ENCODE measurements around the gene OR2T3. TPM values are rescaled to one million over a fixed set of nuclear protein-coding genes. Genes with fewer than 3 reads are reported as not detected.
"Not testable (repeated sequence)": the region's sequence is repeated elsewhere in the genome, so short reads cannot be mapped to it uniquely, and the experiment has no call there.

OR2T3 gene
- total and polyA plus RNA-seq, 2 of the 13 experiments (the other 11 are each of a cell fraction or from before 2014, with no cell fraction given), result not detected

DNA sequence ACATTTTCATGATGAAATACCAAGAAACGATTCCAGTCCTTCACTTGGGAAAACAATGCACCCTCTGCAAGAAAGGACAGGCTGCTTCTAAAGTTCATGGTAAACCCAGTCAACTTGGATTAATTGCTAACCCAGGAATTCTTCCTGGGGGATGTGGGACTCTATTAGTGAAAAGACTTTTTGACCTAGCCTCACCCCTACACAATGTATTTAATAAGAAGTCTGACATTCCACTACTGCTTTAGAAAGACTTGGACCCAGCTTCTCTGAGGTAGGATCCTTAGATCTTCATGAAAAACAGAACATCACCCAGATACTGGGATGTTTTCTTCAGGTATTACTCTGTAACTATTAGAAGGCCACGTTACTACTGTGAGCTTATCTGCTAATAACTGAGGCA lies 27.8 kb upstream of the OR2T3 start, which contains the start of gene OR2T2:
OR2T2 (plus strand) TSS at position 239 of the 400 bp plus-strand sequence. CDS start 7,161 bp downstream, outside the sequence.
- BruUV-seq (replicated peaks); H3K9me3 ChIP-seq (ENCODE audit: low read length); CTCF ChIA-PET (ENCODE audit: low intra/inter-chr PET ratio, low total read pairs); H3K27me3 ChIP-seq (ENCODE audit: control insufficient read depth in 1 of 2, insufficient read depth in 2 of 2, low read length in 2 of 2); H2AFZ ChIP-seq (ENCODE audit: low read length); DNase-seq (ENCODE audit: low spot score); H3K4me1 ChIP-seq (ENCODE audit: insufficient read depth, low read length); ATAC-seq; H4K20me1 ChIP-seq (ENCODE audit: insufficient read depth, low read length); H3K9ac ChIP-seq (ENCODE audit: insufficient read depth, low read depth, low read length); intact Hi-C loops (cut with micrococcal nuclease; ENCODE audit: unreplicated experiment); H3K36me3 ChIP-seq (replicated peaks in 1 of 2; ENCODE audit: control insufficient read depth in 1 of 2, insufficient read depth in 2 of 2, low read length in 2 of 2); H3K27ac ChIP-seq (ENCODE audit: extremely low read length, insufficient read depth, low read length); in situ Hi-C loops (cut with HindIII; ENCODE audit: extremely low pct_ligation_motif_present, low pct_unique_long_range_greater_than_20kb); H3K4me3 ChIP-seq (replicated peaks in 1 of 3; ENCODE audit: insufficient read depth in 1 of 3, low read depth in 2 of 3, low read length in 3 of 3); FAIRE-seq; H3K79me2 ChIP-seq (ENCODE audit: insufficient read depth, low read length); POLR2A ChIA-PET; H3K4me2 ChIP-seq (ENCODE audit: low read depth, low read length): not testable (repeated sequence)
- WGBS (ENCODE audit: low lambda C conversion rate), result 21% methylated on average over 1 of the region's 2 CpGs

DNA sequence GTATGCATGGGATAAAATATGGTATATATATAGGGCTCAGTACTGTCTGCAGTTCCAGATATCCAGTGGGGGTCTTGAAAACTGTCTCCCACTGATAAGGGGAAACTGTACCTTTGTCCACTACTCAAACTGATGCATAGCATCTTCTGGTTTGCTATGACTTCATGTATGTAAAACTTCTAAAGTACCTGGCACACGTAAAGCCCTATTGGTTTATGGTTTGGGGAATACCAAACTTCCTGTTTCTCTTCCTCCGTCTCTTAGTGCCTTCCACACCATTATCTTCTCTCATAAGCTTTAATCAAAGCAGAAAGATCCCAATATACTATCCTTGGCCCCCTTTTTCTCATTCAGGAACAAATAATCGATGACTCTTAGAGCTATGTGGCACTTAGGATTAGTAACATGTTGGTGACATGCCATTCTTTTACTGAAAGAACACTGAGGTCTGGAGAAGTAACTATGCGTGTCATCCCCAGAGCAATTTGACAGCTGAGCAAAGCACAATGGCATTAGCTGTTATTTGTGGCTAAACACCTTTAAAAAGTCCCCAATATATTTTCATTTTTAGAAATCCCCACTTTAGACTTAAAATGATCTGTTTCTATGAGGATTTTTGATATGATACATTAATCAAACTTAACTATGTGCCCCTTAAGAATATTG lies 24.6 kb upstream of the OR2T3 start:
- ATAC-seq; H3K9me3 ChIP-seq (ENCODE audit: low read length); H3K79me2 ChIP-seq (ENCODE audit: insufficient read depth, low read length); H3K9ac ChIP-seq (ENCODE audit: insufficient read depth, low read depth, low read length); H2AFZ ChIP-seq (ENCODE audit: low read length); H3K4me2 ChIP-seq (ENCODE audit: low read depth, low read length); POLR2A ChIA-PET; FAIRE-seq; H3K27ac ChIP-seq (ENCODE audit: extremely low read length, insufficient read depth, low read length); BruUV-seq (replicated peaks); H3K36me3 ChIP-seq (replicated peaks in 1 of 2; ENCODE audit: control insufficient read depth in 1 of 2, insufficient read depth in 2 of 2, low read length in 2 of 2); H4K20me1 ChIP-seq (ENCODE audit: insufficient read depth, low read length); H3K4me1 ChIP-seq (ENCODE audit: insufficient read depth, low read length); H3K4me3 ChIP-seq (replicated peaks in 1 of 3; ENCODE audit: insufficient read depth in 1 of 3, low read depth in 2 of 3, low read length in 3 of 3); DNase-seq (ENCODE audit: low spot score); in situ Hi-C loops (cut with HindIII; ENCODE audit: extremely low pct_ligation_motif_present, low pct_unique_long_range_greater_than_20kb); intact Hi-C loops (cut with micrococcal nuclease; ENCODE audit: unreplicated experiment); H3K27me3 ChIP-seq (ENCODE audit: control insufficient read depth in 1 of 2, insufficient read depth in 2 of 2, low read length in 2 of 2); CTCF ChIA-PET (ENCODE audit: low intra/inter-chr PET ratio, low total read pairs): not testable (repeated sequence)
- WGBS (ENCODE audit: low lambda C conversion rate), result no CpG with 5 or more reads among the region's 4 CpGs

DNA sequence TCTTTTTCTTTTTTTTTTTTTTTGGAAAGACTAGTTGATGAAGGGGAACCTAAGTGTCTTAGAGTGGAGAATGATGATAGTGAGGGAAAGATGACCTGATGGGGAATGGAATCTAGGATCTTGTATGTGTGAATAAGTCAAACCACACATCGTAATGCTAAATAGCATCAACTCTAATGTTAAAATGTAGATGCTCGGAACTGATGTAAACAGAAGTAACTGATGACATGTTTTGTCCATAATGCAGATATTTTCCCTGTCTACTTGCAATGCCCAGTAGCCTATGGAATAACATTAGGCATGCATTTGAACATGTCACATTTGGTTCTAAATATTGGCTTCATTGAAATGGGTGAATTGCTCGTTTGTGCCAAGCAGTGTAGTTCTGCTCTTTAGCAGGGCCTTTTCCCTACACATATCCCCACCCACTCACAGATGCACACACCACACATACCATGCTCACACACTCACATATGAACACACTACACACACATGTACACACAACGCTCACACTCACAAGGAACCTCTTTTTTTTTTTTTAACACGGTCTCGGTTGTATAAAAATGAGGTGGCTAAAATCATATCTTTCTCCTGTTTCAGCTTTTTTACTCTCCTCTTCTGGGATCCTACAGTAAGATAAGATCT lies 23.2 kb upstream of the OR2T3 start:
- CTCF ChIA-PET (ENCODE audit: low intra/inter-chr PET ratio, low total read pairs); FAIRE-seq; in situ Hi-C loops (cut with HindIII; ENCODE audit: extremely low pct_ligation_motif_present, low pct_unique_long_range_greater_than_20kb); H4K20me1 ChIP-seq (ENCODE audit: insufficient read depth, low read length); H3K4me2 ChIP-seq (ENCODE audit: low read depth, low read length); H3K36me3 ChIP-seq (replicated peaks in 1 of 2; ENCODE audit: control insufficient read depth in 1 of 2, insufficient read depth in 2 of 2, low read length in 2 of 2); intact Hi-C loops (cut with micrococcal nuclease; ENCODE audit: unreplicated experiment); H3K9ac ChIP-seq (ENCODE audit: insufficient read depth, low read depth, low read length); ATAC-seq; H3K27me3 ChIP-seq (ENCODE audit: control insufficient read depth in 1 of 2, insufficient read depth in 2 of 2, low read length in 2 of 2); POLR2A ChIA-PET; BruUV-seq (replicated peaks); H3K79me2 ChIP-seq (ENCODE audit: insufficient read depth, low read length); DNase-seq (ENCODE audit: low spot score); H3K4me1 ChIP-seq (ENCODE audit: insufficient read depth, low read length); H2AFZ ChIP-seq (ENCODE audit: low read length); H3K27ac ChIP-seq (ENCODE audit: extremely low read length, insufficient read depth, low read length); H3K4me3 ChIP-seq (replicated peaks in 1 of 3; ENCODE audit: insufficient read depth in 1 of 3, low read depth in 2 of 3, low read length in 3 of 3); H3K9me3 ChIP-seq (ENCODE audit: low read length): not testable (repeated sequence)
- 22% methylated on average over 5 of the region's 6 CpGs for WGBS (ENCODE audit: low lambda C conversion rate)

DNA sequence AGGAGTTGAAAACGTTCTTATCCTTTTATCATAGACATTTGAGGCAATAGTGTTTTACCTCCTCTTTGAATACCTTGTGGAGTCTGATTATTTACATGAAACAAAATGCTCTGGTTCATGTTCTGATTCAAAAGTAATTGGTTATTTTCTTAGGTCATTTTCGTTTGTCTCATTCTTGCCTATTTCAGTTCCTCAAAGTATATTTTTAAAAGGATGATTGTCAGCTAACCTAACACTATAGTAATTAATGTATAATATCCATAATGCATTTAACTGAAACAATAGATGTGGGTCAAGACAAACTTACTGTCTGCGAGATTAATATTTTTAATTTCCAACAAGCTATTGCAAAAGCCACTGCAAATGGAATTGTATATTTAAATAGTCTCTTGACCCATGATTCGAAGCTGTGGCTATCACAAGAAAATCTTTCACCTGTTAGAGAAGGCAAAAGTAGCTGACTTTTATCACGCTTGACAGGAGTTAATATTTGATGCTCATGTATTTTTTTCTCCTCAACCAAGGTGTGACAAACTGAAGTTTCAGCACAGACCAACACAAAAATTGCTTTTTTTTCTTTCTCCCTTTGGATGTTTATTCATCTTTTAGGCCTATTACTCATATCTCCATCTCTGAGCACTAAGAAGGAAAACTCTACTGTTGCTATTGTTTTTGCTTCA lies 22.5 kb upstream of the OR2T3 start:
- H3K27me3 ChIP-seq (ENCODE audit: control insufficient read depth in 1 of 2, insufficient read depth in 2 of 2, low read length in 2 of 2); H3K79me2 ChIP-seq (ENCODE audit: insufficient read depth, low read length); H4K20me1 ChIP-seq (ENCODE audit: insufficient read depth, low read length); FAIRE-seq; H3K4me1 ChIP-seq (ENCODE audit: insufficient read depth, low read length); H3K27ac ChIP-seq (ENCODE audit: extremely low read length, insufficient read depth, low read length); H3K4me2 ChIP-seq (ENCODE audit: low read depth, low read length); BruUV-seq (replicated peaks); POLR2A ChIA-PET; H3K4me3 ChIP-seq (replicated peaks in 1 of 3; ENCODE audit: insufficient read depth in 1 of 3, low read depth in 2 of 3, low read length in 3 of 3); H2AFZ ChIP-seq (ENCODE audit: low read length); ATAC-seq; in situ Hi-C loops (cut with HindIII; ENCODE audit: extremely low pct_ligation_motif_present, low pct_unique_long_range_greater_than_20kb); CTCF ChIA-PET (ENCODE audit: low intra/inter-chr PET ratio, low total read pairs); H3K9me3 ChIP-seq (ENCODE audit: low read length); H3K9ac ChIP-seq (ENCODE audit: insufficient read depth, low read depth, low read length); intact Hi-C loops (cut with micrococcal nuclease; ENCODE audit: unreplicated experiment); H3K36me3 ChIP-seq (replicated peaks in 1 of 2; ENCODE audit: control insufficient read depth in 1 of 2, insufficient read depth in 2 of 2, low read length in 2 of 2); DNase-seq (ENCODE audit: low spot score): not testable (repeated sequence)
- 0% methylated on average over 2 of the region's 5 CpGs for WGBS (ENCODE audit: low lambda C conversion rate)

All from HepG2 (cell line).